GM12873 (cell line): ENCODE results near the gene ARHGAP22.

Experiments
- TF ChIP-seq, protein P1 (sequence below): IDR thresholded peaks from 2 replicates; pipeline ENCODE4 v1.5.1; 2012; ENCODE audit warnings: low read depth, mild to moderate bottlenecking, moderate library complexity, low read length, control low read depth; ENCODE audit not compliant: insufficient read depth; ENCODE audit errors: missing control alignments

The ARHGAP22 gene

DNA sequence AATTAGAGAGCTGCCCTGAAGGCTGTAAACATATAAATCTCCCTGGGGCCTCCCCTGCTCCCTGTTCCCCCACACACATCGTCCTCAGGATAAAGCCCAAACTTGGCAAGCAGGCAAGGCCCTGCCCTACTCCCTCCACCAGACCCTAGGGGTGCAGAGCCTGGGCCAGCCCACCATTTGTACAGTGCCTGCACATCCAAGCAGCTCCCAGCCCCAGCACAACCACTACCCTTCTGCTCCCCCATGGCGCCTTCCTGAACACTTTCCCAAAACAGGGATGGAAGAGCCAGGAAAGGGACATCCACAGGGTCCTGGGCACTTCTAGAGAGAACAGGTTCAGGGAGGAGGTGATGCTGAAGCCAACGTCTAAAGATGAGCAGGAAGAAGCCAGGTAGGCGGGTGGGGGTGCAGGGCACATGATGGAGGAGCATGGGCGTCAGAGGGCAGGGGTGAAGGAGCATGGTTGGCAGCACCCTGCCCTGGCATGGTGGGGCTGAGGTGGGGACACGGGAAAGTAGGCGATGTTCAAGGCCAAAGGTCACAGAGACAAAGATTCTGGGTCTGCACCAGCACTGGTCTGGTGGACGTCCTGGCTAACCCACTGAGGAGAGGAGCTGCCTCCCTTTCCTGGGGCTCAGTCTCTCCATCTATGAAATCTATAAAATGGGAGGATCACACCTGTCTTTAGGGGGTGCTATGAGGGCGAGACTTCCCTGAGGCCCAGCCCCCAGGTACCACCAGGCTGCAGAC is 140.6 kb downstream of the ARHGAP22 start:
- TF ChIP-seq, protein P1, sequence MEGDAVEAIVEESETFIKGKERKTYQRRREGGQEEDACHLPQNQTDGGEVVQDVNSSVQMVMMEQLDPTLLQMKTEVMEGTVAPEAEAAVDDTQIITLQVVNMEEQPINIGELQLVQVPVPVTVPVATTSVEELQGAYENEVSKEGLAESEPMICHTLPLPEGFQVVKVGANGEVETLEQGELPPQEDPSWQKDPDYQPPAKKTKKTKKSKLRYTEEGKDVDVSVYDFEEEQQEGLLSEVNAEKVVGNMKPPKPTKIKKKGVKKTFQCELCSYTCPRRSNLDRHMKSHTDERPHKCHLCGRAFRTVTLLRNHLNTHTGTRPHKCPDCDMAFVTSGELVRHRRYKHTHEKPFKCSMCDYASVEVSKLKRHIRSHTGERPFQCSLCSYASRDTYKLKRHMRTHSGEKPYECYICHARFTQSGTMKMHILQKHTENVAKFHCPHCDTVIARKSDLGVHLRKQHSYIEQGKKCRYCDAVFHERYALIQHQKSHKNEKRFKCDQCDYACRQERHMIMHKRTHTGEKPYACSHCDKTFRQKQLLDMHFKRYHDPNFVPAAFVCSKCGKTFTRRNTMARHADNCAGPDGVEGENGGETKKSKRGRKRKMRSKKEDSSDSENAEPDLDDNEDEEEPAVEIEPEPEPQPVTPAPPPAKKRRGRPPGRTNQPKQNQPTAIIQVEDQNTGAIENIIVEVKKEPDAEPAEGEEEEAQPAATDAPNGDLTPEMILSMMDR = no peak

DNA sequence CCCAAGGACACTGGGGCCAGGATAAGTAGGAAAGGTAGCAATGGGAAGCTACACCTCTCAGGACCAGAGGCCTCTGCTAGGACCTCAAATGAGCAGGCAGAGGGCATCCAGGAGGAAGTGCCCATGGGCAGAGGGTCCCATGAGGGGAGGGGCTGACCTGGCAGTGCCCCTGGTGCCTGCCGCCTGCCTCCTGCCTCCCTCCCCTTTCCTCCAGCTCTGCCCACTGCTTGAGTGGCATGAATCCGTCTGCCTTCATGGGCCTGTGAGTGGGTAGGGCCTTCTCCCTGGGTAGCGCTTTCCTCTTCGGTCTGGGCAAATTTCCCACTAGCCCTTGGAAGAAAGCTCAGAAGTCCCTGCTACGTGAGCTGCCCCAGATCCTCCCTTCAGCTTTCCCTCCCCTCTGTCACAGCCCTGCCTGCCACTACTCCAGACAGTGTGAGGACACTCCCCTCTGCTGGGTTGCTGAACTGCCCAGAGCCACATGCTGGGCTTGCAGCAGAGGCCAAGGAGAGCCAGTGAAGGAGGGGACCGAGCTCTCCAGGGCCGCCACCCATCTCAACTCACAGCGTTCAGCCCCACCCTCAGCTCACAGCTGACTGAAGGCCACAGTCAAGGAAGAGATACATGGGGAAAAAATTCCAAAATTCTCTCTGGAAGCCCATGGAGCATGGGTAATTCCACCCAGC is 141.4 kb downstream of the ARHGAP22 start:
- TF ChIP-seq, protein P1 = no peak

DNA sequence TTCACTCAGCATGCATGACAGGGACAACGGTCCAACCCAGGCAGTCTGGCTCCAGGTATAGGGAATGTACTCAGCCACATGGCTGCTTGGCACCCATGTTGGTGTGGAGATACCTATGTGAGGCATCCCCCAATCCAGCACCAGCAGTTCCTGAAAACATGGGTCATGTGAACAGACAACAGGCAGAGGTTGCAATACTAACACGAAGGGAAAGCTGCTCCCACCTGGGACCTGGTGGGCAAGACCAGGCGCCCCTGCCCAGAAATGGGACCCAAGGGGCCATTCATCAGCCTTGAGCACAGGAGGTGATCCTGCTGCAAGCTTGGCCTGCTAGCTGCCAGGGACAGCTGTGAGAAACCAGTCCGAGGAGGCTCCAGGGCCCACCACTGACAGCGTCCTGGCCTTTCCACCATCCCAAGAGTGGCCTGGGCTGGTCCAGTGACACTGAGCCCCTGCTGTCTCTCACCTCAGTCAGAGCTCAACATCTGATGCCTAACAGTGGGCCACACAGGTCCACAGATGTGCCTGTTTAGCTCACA is 142.3 kb downstream of the ARHGAP22 start:
- TF ChIP-seq, protein P1 = no peak

DNA sequence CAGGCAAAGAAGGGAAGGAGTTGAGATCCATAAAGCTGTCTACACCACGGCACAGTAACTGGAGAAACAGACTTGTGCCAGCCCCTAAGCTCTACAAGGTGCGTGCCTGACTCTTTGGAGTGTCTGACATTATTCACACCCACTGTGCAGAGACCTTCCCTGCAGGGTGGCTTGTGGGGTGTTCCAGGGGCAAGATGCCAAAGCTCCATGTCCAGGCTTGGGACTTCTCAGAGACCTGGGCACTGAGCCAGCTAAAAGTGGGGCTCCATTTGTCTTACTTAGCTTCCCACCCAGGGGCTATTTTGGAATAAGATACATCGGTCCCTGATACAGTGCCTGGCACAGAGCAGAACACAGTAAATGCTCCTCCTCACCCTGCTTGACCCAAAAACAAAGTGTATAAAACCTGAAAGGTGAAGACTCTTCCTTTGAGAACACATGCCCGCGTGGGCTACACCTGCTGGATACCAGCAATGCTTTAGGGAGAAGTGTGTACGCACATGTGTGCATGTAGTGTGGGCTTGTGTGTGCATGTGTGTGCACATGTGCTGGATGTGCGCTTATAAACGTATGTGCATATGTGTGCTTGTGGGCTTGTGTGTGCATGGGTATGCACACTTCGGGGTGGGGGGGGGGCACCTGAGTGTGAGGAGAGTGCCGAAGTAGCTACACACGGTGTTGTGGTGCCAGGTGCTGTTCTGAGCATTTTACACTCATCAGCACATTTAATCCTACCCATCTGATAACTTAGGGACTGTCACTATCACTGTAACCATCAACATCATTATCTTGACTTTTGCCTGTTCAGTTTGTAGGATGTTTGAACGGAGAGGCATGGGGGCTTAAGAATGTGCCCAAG is 143.0 kb downstream of the ARHGAP22 start:
- TF ChIP-seq, protein P1 = no peak

DNA sequence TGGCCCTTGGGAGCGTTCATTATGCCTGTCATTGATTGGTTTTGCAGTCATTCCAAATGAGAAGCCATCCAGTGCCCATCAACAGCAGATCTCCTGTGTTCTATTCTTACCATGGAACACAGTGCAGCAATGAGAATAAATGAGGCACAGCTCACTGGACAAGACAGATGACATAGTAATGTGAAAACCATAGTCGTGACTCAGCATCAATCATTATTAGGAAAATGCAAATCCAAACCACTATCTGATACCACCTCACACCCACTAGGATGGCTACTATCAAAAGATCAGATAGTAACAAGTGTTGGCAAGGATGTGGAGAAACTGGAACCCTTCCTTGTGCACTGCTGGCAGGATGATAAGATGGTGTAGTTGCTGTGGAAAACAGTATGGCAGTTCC is 144.7 kb downstream of the ARHGAP22 start:
- TF ChIP-seq, protein P1 = no peak

DNA sequence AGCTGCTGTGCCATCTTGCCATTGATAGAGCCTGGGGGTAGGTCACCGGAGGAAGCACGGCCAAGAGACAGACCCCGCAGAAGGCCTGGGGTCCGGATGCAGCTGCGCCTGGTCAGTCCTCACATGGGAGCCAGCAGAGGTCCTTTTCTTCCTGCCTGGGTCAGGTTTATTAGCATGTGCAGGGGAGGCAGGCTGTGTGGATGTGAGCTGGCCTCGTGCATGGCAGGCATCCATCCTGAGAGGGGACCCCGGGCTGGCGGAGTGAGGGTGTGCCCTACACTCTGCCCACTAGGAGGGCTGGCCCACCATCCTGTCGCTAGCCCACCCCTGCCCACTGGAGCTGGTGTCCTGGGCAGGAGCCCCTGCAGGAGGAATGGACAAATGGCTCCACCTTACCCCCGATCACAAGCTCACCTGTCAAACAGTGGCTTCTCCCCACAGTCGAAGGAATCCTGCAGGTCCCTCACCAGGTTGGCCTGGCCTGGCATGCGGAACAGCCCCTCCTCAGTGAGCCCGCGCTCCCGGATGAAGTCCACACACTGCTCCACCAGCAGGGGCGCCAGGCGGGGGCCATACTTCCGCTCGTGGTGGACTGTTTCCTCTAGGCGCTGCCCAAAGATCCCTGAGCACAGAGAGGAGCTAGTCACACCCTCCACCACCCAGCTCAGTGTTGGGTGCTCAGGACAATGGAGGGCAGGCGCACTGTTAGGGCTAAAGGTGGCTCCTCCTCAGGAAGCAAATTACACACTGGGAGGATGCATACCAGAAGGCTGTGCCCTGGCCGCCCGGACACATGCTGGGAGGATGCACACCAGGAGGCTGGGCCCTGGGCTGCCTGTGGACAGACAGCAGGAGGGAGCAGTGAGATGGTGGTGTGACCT is 145.4 kb downstream of the ARHGAP22 start:
- TF ChIP-seq, protein P1 = peak; percentile 5
